A673 (cell line): ENCODE results near the gene LRRN4.

Source experiments
- EZH2 ChIP-seq: fragments of 200-600 bp; sonication (generic); IDR thresholded peaks from 2 replicates; pipeline ENCODE4 v1.6.1; 2017; ENCODE audit warnings: borderline replicate concordance, low read depth, mild to moderate bottlenecking, mixed read lengths, antibody characterized with exemption, low read length; ENCODE audit not compliant: poor library complexity, severe bottlenecking
- TF ChIP-seq, protein P1 (sequence below): fragments of 300-800, 200-600 bp; sonication (generic); conservative IDR thresholded peaks from 2 replicates; pipeline ENCODE4 v1.5.1; 2017; ENCODE audit warnings: low read depth, mild to moderate bottlenecking, antibody characterized with exemption, low read length, moderate library complexity, mixed read lengths

DNA sequence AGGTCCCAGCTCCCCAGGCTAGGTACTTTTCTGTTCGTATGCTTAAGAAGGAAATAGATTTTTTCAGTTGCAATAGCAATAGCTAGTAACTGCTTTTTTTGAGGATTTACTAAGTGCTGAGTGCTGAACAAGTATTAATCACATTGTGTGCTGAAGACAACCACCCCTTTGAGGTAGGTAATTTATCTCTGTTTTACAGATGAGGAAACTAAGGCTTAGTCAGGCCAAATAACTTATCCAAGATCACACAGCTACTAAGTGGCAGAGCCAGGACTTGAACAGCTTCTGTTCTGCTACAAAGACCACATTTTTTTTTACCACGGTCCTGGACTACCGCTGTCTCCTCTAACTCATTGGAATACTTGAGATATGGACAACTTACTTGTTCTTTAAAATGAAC, 39.8 kb downstream of the LRRN4 start:
- TF ChIP-seq, protein P1, sequence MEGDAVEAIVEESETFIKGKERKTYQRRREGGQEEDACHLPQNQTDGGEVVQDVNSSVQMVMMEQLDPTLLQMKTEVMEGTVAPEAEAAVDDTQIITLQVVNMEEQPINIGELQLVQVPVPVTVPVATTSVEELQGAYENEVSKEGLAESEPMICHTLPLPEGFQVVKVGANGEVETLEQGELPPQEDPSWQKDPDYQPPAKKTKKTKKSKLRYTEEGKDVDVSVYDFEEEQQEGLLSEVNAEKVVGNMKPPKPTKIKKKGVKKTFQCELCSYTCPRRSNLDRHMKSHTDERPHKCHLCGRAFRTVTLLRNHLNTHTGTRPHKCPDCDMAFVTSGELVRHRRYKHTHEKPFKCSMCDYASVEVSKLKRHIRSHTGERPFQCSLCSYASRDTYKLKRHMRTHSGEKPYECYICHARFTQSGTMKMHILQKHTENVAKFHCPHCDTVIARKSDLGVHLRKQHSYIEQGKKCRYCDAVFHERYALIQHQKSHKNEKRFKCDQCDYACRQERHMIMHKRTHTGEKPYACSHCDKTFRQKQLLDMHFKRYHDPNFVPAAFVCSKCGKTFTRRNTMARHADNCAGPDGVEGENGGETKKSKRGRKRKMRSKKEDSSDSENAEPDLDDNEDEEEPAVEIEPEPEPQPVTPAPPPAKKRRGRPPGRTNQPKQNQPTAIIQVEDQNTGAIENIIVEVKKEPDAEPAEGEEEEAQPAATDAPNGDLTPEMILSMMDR = no peak
- TF ChIP-seq EZH2 = no peak
